ENCODE data around the gene MYL9.
"Not testable (repeated sequence)": the region's sequence is repeated elsewhere in the genome, so short reads cannot be mapped to it uniquely, and the experiment has no call there.

Gene MYL9

DNA sequence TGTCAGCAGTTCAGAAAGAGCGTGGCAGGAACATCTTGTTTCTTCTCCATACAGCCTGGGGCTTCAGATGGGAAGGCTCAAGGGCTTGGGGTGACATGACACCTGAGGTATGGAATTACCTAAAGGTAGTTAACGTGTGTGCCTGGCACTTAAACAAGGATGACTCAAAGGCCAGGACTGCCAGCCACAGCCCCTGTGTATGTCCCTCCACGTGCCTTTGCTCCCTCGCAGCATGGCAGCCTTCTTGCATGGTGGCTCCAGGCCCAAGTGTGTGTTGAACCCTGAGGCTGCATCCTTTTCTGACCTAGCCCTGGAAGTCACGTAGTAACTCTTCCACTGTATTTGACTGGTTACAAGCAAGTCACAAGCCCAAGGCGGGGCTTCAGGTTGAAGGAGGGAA lies 33.6 kb upstream of the MYL9 start:
- DNase-seq (ENCODE audit: low read depth): no peak
- TF ChIP-seq, protein P1, sequence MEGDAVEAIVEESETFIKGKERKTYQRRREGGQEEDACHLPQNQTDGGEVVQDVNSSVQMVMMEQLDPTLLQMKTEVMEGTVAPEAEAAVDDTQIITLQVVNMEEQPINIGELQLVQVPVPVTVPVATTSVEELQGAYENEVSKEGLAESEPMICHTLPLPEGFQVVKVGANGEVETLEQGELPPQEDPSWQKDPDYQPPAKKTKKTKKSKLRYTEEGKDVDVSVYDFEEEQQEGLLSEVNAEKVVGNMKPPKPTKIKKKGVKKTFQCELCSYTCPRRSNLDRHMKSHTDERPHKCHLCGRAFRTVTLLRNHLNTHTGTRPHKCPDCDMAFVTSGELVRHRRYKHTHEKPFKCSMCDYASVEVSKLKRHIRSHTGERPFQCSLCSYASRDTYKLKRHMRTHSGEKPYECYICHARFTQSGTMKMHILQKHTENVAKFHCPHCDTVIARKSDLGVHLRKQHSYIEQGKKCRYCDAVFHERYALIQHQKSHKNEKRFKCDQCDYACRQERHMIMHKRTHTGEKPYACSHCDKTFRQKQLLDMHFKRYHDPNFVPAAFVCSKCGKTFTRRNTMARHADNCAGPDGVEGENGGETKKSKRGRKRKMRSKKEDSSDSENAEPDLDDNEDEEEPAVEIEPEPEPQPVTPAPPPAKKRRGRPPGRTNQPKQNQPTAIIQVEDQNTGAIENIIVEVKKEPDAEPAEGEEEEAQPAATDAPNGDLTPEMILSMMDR (IDR thresholded peaks at IDR 0.05; ENCODE audit: control insufficient read depth, extremely low read depth, insufficient read depth): no peak
- H3K4me3 ChIP-seq (ENCODE audit: low read depth, low read length): no peak overlapping the region

DNA sequence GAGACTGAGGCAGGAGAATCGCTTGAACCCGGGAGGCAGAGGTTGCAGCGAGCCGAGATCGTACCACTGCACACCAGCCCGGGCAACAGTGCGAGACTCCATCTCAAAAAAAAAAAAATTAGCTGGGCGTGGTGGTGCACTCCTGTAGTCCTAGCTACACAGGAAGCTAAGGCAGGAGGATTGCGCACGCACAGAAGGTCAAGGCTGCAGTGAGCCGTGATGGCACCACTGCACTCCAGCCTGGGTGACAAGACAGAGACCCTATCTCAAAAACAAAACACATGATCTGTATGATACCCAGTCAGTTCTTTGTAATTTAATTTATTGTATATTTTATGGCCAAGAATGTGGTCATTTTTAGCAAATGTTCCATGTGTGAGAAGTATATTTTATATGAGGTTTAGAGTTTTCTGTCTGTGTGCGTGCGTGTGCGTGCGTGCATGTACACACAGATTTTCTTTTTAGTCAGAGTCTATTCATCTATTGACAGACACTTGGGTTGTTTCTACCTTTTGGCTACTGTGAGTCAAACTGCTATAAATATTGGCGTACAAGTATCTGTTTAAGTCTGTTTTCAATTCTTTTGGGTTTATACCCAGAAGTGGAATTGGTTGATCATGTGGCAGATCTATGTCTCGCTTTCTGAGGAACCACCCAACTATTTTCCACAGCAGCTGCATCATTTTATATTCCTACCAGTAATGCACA lies 22.2 kb upstream of the MYL9 start:
- H3K4me3 ChIP-seq (ENCODE audit: low read depth, low read length): no peak overlapping the region
- no peak for DNase-seq (ENCODE audit: low read depth)
- TF ChIP-seq, protein P1 (IDR thresholded peaks at IDR 0.05; ENCODE audit: control insufficient read depth, extremely low read depth, insufficient read depth): no peak

DNA sequence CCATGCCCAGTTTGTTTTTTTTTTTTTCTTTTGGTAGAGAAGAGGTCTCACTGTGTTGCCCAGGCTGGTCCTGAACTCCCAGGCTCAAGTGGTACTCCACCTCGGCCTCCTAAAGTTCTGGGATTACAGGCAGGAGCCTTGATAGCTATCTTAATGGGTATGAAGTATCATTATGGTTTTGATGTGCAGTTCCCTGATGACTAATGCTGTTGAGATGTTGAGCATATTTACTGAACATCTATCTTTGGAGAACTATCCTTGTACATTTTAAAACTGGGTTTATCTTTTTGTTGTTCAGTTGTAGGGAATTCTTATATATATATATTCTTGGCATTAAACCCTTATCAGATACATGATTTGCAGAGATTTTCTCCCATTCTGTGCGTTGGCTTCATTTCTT lies 21.4 kb upstream of the MYL9 start:
- no peak for DNase-seq (ENCODE audit: low read depth)
- TF ChIP-seq, protein P1 (IDR thresholded peaks at IDR 0.05; ENCODE audit: control insufficient read depth, extremely low read depth, insufficient read depth): no peak
- no peak overlapping the region for H3K4me3 ChIP-seq (ENCODE audit: low read depth, low read length)

GRCh38 chr20:36521526-36521925 lies 19.8 kb upstream of the MYL9 start:
- TF ChIP-seq, protein P1 (IDR thresholded peaks at IDR 0.05; ENCODE audit: control insufficient read depth, extremely low read depth, insufficient read depth): no peak
- no peak for DNase-seq (ENCODE audit: low read depth)
- no peak overlapping the region for H3K4me3 ChIP-seq (ENCODE audit: low read depth, low read length)

GRCh38 chr20:36522412-36522811 lies 18.9 kb upstream of the MYL9 start:
- H3K4me3 ChIP-seq (ENCODE audit: low read depth, low read length); DNase-seq (ENCODE audit: low read depth): not testable (repeated sequence)

DNA sequence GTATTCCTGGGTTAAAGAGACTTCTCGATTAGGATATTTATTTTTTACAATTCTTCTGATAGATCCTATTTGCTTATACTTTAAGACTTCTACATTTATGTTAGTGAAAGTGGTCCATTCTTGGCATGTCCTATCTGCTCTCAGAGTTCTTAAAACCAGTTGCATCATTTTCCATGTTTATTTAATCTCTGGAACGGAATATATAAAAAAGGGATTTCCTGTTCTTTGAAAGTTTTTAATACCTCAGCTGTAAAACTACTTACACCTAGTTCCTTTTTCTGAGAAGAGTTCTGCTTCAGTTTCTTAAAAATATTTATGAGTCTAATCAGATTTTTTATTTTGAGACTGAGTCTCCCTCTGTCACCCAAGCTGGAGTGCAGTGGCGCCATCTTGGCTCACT lies 18.0 kb upstream of the MYL9 start:
- TF ChIP-seq, protein P1 (IDR thresholded peaks at IDR 0.05; ENCODE audit: control insufficient read depth, extremely low read depth, insufficient read depth): no peak
- no peak overlapping the region for H3K4me3 ChIP-seq (ENCODE audit: low read depth, low read length)
- no peak for DNase-seq (ENCODE audit: low read depth)

- TF ChIP-seq, protein P1 (IDR thresholded peaks at IDR 0.05; ENCODE audit: control insufficient read depth, extremely low read depth, insufficient read depth): no peak
Measured at GRCh38 chr20:36525620-36526365, 15.5 kb upstream of the MYL9 start.

More at GRCh38 chr20:36525620-36526365, 15.5 kb upstream of the MYL9 start:
- H3K4me3 ChIP-seq (ENCODE audit: low read depth, low read length): no peak overlapping the region
- DNase-seq (ENCODE audit: low read depth): no peak
